ENCODE data around the gene PPARA.

The PPARA gene

DNA sequence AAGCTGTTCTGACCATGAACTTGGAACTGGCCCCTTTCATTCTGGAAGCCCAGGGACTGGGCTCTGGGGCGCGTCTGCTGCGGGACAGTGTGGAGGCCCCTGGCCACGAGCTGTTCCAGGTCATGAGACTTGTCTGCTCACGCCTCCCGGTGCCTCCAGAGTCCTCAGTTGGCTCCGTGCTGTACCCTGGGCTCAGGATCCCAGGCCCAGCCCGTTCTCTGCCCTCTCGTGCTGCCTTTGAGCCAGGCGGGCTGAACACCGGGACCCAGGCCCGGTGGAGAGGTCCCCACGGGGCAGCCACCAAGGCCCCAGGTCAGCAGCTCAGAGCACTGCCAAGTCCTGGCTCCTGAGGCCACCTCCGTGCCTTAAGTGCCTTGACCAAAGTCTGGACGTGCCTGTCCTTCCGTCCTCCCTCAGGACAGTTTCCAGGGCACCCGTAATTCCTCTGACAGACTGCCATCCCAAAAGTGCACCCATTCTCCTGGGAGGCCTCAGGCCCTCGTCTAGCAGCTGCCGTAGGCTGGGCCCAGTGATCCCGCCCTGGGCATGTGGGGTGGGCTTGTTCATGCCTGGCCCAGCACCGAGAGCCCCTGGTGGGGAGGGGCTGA is 36.3 kb upstream of the PPARA start:
- no peak for DNase-seq (ENCODE audit: low read depth in 2 of 2)

DNA sequence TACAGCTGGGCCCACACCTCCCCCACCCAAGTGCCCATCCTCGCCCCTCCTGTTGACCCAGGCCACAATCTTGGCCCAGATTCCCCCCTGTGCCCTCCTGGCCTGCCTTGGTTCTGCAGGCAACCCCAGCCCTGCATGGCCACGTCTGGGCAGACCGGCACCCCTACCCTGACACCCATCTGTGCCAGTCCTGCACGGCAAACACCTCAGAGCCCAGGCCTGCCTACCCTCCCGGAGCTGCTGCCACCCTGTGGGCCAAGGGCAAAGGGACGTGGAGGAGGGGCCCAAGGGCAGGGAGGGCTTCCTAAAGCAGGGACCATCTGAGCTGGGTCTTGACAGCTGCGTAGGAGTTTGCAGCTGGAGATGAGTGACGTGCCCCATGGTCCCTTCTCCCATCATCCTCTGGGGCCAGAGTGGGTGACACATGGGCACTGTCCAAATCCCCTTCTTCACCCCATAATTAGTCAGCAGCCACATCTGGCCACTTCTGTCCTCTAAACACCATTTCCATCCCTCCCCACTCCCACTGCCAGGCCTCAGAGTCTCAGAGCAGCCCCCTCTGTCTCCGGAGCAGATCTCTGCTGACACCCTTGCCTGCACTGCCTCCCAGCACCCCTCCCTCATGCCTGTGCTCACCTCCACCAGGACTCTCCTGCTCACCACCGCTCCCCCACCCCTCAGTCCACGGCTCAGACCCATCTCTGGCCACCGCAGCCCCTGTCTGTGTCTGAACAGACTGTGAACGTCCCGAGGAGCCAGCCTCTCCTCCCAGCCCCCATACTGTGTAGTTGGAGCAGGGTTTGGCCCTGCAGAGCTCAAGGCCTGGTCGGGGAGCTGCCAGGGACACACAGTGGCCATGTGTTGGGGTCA is 35.6 kb upstream of the PPARA start:
- DNase-seq (ENCODE audit: low read depth in 2 of 2): no peak

DNA sequence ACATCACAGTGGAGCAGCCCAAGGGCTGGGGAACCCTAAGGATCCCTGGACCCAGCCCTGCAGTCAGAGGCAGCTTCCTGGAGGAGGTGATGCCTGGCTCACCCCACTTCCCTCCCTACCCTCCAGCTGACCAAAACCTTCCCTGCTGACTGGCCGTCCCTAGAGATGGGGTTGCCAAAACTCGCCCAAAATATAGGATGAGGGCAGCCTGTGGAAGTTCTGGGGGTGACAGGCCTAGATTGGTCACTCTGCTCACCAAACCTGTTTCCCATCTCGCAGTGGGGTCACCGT is 35.0 kb upstream of the PPARA start:
- no peak for DNase-seq (ENCODE audit: low read depth in 2 of 2)

- DNase-seq (ENCODE audit: low read depth in 2 of 2): no peak
Measured at GRCh38 chr22:46115755-46116490, 34.4 kb upstream of the PPARA start.

DNA sequence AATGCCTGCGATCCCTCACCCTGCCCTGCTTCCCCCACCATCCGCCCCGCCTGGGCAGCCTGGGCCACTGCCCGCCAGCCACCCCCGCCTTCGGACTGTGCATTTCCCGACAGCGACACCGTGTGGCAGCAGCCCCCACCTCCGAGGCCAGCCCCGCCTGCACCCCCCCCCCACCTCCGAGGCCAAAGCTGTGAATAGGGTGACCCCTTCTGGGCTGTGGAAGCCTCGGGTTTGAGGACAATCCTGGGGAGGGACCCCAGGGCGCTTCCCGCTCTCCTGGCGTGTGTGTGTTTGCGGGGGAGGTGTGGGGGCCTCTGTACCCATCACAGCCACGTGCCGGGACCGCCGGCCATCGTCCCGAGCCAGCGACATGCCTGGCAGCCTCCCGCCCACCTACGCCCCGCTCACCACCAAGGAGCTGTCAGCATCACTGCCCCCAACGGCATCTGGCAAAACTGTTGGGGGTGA is 33.8 kb upstream of the PPARA start:
- DNase-seq (ENCODE audit: low read depth in 2 of 2): peak; percentile 69 to 70

GRCh38 chr22:46117206-46118199 is 32.8 kb upstream of the PPARA start:
- no peak for DNase-seq (ENCODE audit: low read depth in 2 of 2)

DNA sequence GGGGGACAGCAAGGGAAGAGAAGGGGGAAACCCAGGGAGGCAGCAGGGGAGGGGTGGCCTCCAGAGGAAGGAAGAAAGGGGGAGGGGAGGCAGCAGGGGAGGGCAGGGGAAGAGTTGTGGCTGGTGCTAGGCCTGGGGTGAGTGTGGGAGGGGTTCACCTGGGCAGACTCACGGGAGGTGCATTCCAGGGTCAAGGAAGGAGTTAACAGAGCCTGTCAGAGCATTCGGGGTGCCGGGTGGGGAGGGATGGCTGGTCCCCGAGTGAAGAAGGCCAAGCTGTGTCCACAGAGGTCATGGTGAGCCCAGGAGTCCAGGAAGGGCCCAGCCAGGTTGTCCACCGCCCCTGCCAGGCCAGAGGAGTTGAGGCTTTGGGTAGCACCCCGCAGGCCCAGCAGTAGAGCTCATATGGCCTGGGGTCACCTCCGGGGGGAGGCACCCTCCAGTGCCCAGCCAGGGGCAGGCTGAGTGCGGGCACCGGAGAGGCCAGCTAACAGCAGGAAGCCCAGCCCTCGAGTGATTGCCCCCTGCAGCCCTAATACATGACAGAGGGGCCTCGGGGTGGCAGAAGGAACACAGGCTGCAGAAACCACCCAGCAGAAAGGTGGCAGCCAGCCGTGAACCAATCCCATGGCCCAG is 31.1 kb upstream of the PPARA start:
- no peak for DNase-seq (ENCODE audit: low read depth in 2 of 2)

- no peak for DNase-seq (ENCODE audit: low read depth in 2 of 2)
Measured at GRCh38 chr22:46119729-46120419, 30.5 kb upstream of the PPARA start.

- no peak for DNase-seq (ENCODE audit: low read depth in 2 of 2)
Measured at GRCh38 chr22:46120420-46120737, 29.9 kb upstream of the PPARA start.

DNA sequence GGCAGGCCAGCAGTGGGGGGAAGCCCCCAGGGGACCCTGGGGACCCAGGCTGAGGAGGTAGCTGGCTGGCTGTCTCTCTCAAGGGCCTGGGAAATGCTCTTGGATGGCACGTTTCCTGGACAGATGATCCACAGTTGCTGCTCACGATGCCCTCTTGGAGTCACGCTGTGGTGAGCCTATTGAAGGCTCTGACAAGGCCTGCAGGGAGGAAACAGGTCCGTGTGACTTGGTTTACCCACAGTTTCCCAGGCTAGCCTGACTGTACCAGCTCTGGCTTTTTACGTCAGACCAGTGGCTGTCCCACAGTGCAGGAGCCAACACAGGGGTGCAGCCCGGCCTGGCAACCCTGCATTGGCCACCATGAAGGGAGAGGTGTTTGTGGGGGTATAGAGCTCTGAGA is 29.2 kb upstream of the PPARA start:
- no peak for DNase-seq (ENCODE audit: low read depth in 2 of 2)

- no peak for DNase-seq (ENCODE audit: low read depth in 2 of 2)
Measured at GRCh38 chr22:46121523-46122287, 28.6 kb upstream of the PPARA start.

GRCh38 chr22:46122511-46122971 is 27.8 kb upstream of the PPARA start:
- DNase-seq (ENCODE audit: low read depth in 2 of 2): peak; percentile 15 to 54

GRCh38 chr22:46122980-46123693 is 27.2 kb upstream of the PPARA start:
- no peak for DNase-seq (ENCODE audit: low read depth in 2 of 2)

GRCh38 chr22:46123694-46124382 is 26.5 kb upstream of the PPARA start:
- DNase-seq (ENCODE audit: low read depth in 2 of 2): no peak

DNA sequence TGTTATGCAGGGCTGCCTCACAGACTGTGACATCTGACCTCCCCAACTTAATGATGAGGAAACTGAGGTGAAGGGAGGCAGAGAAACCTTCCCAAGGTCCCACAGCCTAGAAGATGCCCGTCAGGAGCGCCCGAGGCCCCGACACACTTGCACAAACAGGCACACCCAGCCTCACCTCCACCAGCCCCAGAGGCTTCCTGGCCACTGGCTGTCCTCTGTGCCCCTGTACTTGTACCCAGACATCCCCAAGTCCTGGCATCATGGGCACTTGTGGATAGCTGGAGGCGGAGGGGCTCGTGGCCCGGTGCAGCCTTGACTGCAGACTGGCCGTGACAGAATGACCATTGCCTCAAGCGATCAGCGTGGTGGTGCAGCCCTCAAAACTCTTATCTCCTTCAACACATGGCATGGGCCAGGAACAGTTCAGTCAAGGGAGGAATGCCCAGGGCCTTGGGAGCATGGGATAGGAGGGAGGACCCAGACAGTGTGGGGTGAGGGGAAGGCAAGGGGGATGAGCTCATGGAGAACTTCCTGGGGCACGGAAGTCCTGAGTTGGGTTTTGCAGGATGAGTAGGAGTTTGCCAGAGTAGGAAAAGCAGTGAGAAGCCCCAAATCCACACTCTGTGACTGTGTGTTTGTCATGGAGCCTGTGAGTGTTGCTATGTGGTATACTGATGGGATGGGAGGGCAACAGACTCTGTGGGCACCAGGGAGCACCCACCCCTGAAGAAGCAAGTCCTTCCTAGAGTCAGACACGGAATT is 25.8 kb upstream of the PPARA start:
- DNase-seq (ENCODE audit: low read depth in 2 of 2): no peak

GRCh38 chr22:46125311-46125710 is 25.0 kb upstream of the PPARA start:
- DNase-seq (ENCODE audit: low read depth in 2 of 2): no peak
